RWPE2 (cell line): ENCODE results near the gene F2R.
"Not testable (repeated sequence)": the region's sequence is repeated elsewhere in the genome, so short reads cannot be mapped to it uniquely, and the experiment has no call there.

Source experiments
- ATAC-seq: fragments of 200-7000 bp; cut with Tn5 transposase; 3 replicates; pipeline ENCODE4 v1.9.1; 2021; ENCODE audit warnings: low read depth
- DNase-seq: peaks from one replicate; pipeline ENCODE4 v3.0.0-alpha.2; 2020; ENCODE audit warnings: low spot score
- H3K27ac ChIP-seq: fragments of 450-650 bp; 2 replicates; pipeline ENCODE4 v1.5.1; 2017; ENCODE audit warnings: mild to moderate bottlenecking; ENCODE audit not compliant: poor library complexity, severe bottlenecking
- H3K27me3 ChIP-seq: fragments of 250-450 bp; sonication (Bioruptor Pico); 2 replicates; pipeline ENCODE4 v1.5.1; 2021; ENCODE audit warnings: mild to moderate bottlenecking, moderate library complexity; ENCODE audit not compliant: insufficient read depth, poor library complexity, severe bottlenecking
- H3K36me3 ChIP-seq: fragments of 250-450 bp; sonication (Bioruptor Pico); 2 replicates; pipeline ENCODE4 v1.5.1; 2020; ENCODE audit warnings: low read depth, mild to moderate bottlenecking, moderate library complexity
- H3K4me1 ChIP-seq: fragments of 250-450 bp; sonication (Bioruptor Pico); 2 replicates; pipeline ENCODE4 v1.5.1; 2021; ENCODE audit warnings: mild to moderate bottlenecking, moderate library complexity; ENCODE audit not compliant: insufficient read depth, poor library complexity, severe bottlenecking
- H3K4me3 ChIP-seq: fragments of 250-450 bp; sonication (Bioruptor Pico); 2 replicates; pipeline ENCODE4 v1.5.1; 2021; ENCODE audit warnings: mild to moderate bottlenecking, moderate library complexity; ENCODE audit not compliant: severe bottlenecking
- H3K9me3 ChIP-seq: fragments of 250-450 bp; sonication (Bioruptor Pico); 2 replicates; pipeline ENCODE4 v1.5.1; 2021; ENCODE audit warnings: mild to moderate bottlenecking, moderate library complexity; ENCODE audit not compliant: severe bottlenecking
- CTCF ChIP-seq: fragments of 450-650 bp; IDR thresholded peaks from one replicate; pipeline ENCODE4 v1.5.1; 2017; ENCODE audit warnings: mild to moderate bottlenecking, moderate library complexity; ENCODE audit not compliant: poor library complexity, severe bottlenecking

F2R gene

GRCh38 chr5:76762484-76762883 is 46.6 kb downstream of the F2R start:
- no peak for TF ChIP-seq CTCF
- no peak overlapping the region for H3K4me3 ChIP-seq
- ATAC-seq = no peak
- no peaks in the 10 kb centered on the region for H3K27me3 ChIP-seq
- H3K27ac ChIP-seq = no peak overlapping the region
- H3K4me1 ChIP-seq = peaks cover 9% of the 10 kb centered on the region
- peaks cover 12% of the 10 kb centered on the region for H3K9me3 ChIP-seq
- no peaks in the 10 kb centered on the region for H3K36me3 ChIP-seq
- DNase-seq = no peak

GRCh38 chr5:76763136-76763535 is 47.2 kb downstream of the F2R start:
- Histone ChIP-seq H3K9me3 (peaks cover 12% of the 10 kb centered on the region), H3K4me1 (peaks cover 9% of the 10 kb centered on the region), H3K27ac (no peak overlapping the region), H3K4me3 (no peak overlapping the region), H3K36me3 (no peaks in the 10 kb centered on the region), H3K27me3 (no peaks in the 10 kb centered on the region)
- no peak; the same call in 2 of the 3 replicates for ATAC-seq
- DNase-seq = no peak
- TF ChIP-seq CTCF = no peak

- peaks cover 12% of the 10 kb centered on the region for H3K9me3 ChIP-seq
- no peaks in the 10 kb centered on the region for H3K36me3 ChIP-seq
- DNase-seq (no peak), ATAC-seq (no peak)
- TF ChIP-seq CTCF = no peak
- H3K27me3 ChIP-seq = no peaks in the 10 kb centered on the region
- no peak overlapping the region for H3K4me3 ChIP-seq
- H3K4me1 ChIP-seq = peaks cover 4% of the 10 kb centered on the region
- no peak overlapping the region for H3K27ac ChIP-seq
Observed at GRCh38 chr5:76764374-76764773, 48.4 kb downstream of the F2R start.

GRCh38 chr5:76765249-76765648 is 49.3 kb downstream of the F2R start:
- no peak overlapping the region for H3K27ac ChIP-seq
- ATAC-seq (no peak), DNase-seq (no peak)
- H3K27me3 ChIP-seq = no peaks in the 10 kb centered on the region
- peaks cover 12% of the 10 kb centered on the region for H3K9me3 ChIP-seq
- H3K36me3 ChIP-seq = no peaks in the 10 kb centered on the region
- H3K4me3 ChIP-seq = no peak overlapping the region
- no peak for TF ChIP-seq CTCF
- H3K4me1 ChIP-seq = no peaks in the 10 kb centered on the region

- DNase-seq (no peak), ATAC-seq (peak; percentile 21; the same call in 1 of the 3 replicates)
- Histone ChIP-seq H3K27me3 (no peaks in the 10 kb centered on the region), H3K4me3 (no peak overlapping the region), H3K36me3 (no peaks in the 10 kb centered on the region), H3K9me3 (peaks cover 12% of the 10 kb centered on the region), H3K27ac (no peak overlapping the region), H3K4me1 (no peaks in the 10 kb centered on the region)
- TF ChIP-seq CTCF = no peak
Observed at GRCh38 chr5:76766746-76767145, 50.8 kb downstream of the F2R start.

GRCh38 chr5:76771041-76771440 is 55.1 kb downstream of the F2R start:
- H3K36me3 ChIP-seq, DNase-seq, H3K9me3 ChIP-seq, H3K4me3 ChIP-seq, H3K27ac ChIP-seq, H3K27me3 ChIP-seq, H3K4me1 ChIP-seq, ATAC-seq: not testable (repeated sequence)
